Peyer's patch (tissue), 4 donors: ENCODE data around the gene TGFB2. TPM values are rescaled to one million over a fixed set of nuclear protein-coding genes. Genes with fewer than 3 reads are reported as not detected.

ENCODE experiments used
- DNase-seq, 3 donors: peaks; one replicate each; pipeline ENCODE4 v3.0.0-alpha.2; 2017 to 2019
- H3K27ac ChIP-seq, 4 donors: fragments of 200-600 bp; sonication (generic); one replicate each; pipeline ENCODE4 v1.5.1; 2016 to 2019
- H3K27me3 ChIP-seq, 2 donors: fragments of 200-600 bp; sonication (generic); one replicate each; pipeline ENCODE4 v1.5.1; 2019
- H3K36me3 ChIP-seq, 3 donors: fragments of 200-600 bp; sonication (generic); one replicate each; pipeline ENCODE4 v1.5.1; 2016 to 2019
- H3K4me1 ChIP-seq, 4 donors: fragments of 200-600 bp; sonication (generic); one replicate each; pipeline ENCODE4 v1.5.1; 2016 to 2019
- H3K4me3 ChIP-seq, 4 donors: fragments of 200-600 bp; sonication (generic); 1 replicate in 3 of 4; 2 replicates in 1 of 4; pipeline ENCODE4 v1.5.1; 2016 to 2019; ENCODE audit warnings: mild to moderate bottlenecking in 1 of 4
- H3K9me3 ChIP-seq, 4 donors: fragments of 200-600 bp; sonication (generic); one replicate each; pipeline ENCODE4 v1.5.1; 2016 to 2019; ENCODE audit warnings: mild to moderate bottlenecking in 1 of 4
- CTCF ChIP-seq, 6 experiments: fragments of 450-650 bp in 4 of 6; fragments of 200-600 bp in 2 of 6; sonication (generic) in 1 of 6; IDR thresholded peaks; one replicate each; pipeline ENCODE4 v1.5.1; 2017 to 2019; ENCODE audit warnings: antibody characterized with exemption in 6 of 6, mild to moderate bottlenecking in 3 of 6, moderate library complexity in 1 of 6
- POLR2A ChIP-seq, 2 donors: fragments of 450-650 bp; IDR thresholded peaks; one replicate each; pipeline ENCODE4 v1.5.1; 2017; ENCODE audit warnings: antibody characterized with exemption in 2 of 2, mild to moderate bottlenecking in 2 of 2, moderate library complexity in 2 of 2
- total RNA-seq, 4 donors: library from RNA; depleted of rRNA; stranded (reverse); fragments of >200 nt; gene quantifications; one replicate each; pipeline ENCODE4 v1.1.0, GENCODE V29; 2016

The TGFB2 gene
- total RNA-seq, 4 donors from 2014 or later, result 0.28 to 1.7 (median 0.54) TPM; not detected in 1

- DNase-seq, result no peak
Measured at GRCh38 chr1:218353656-218354055, 8.5 kb downstream of the TGFB2 start.

GRCh38 chr1:218355278-218355677 lies 10.1 kb downstream of the TGFB2 start:
- no peak for DNase-seq
- H3K4me1 ChIP-seq, result no peaks in the 10 kb centered on the region
- no peak for TF ChIP-seq POLR2A (IDR thresholded peaks at IDR 0.05)
- TF ChIP-seq CTCF (IDR thresholded peaks at IDR 0.05), result no peak
- no peak overlapping the region for H3K27ac ChIP-seq
- H3K9me3 ChIP-seq, result no peaks in the 10 kb centered on the region
- H3K4me3 ChIP-seq, result no peak overlapping the region
- H3K27me3 ChIP-seq, result no peaks in the 10 kb centered on the region
- no peaks in the 10 kb centered on the region for H3K36me3 ChIP-seq

More at GRCh38 chr1:218353656-218354055, 8.5 kb downstream of the TGFB2 start:
- H3K27ac ChIP-seq, result no peak overlapping the region
- no peak overlapping the region for H3K4me3 ChIP-seq
- H3K9me3 ChIP-seq, result no peaks in the 10 kb centered on the region
- H3K4me1 ChIP-seq, result no peaks in the 10 kb centered on the region
- no peak for TF ChIP-seq CTCF (IDR thresholded peaks at IDR 0.05)
- TF ChIP-seq POLR2A (IDR thresholded peaks at IDR 0.05), result no peak
- H3K27me3 ChIP-seq, result no peaks in the 10 kb centered on the region
- no peaks in the 10 kb centered on the region for H3K36me3 ChIP-seq

- no peak for DNase-seq
- no peaks in the 10 kb centered on the region for H3K36me3 ChIP-seq
Measured at GRCh38 chr1:218357211-218357892, 12.2 kb downstream of the TGFB2 start.

GRCh38 chr1:218357893-218358232 lies 12.7 kb downstream of the TGFB2 start:
- Histone ChIP-seq H3K4me3 (no peak overlapping the region), H3K27me3 (no peaks in the 10 kb centered on the region), H3K27ac (no peak overlapping the region), H3K4me1 (no peaks in the 10 kb centered on the region), H3K36me3 (no peaks in the 10 kb centered on the region), H3K9me3 (no peaks in the 10 kb centered on the region)
- DNase-seq, result no peak
- TF ChIP-seq CTCF (IDR thresholded peaks at IDR 0.05), result no peak
- TF ChIP-seq POLR2A (IDR thresholded peaks at IDR 0.05), result no peak

More at GRCh38 chr1:218357211-218357892, 12.2 kb downstream of the TGFB2 start:
- TF ChIP-seq CTCF (IDR thresholded peaks at IDR 0.05), result no peak
- TF ChIP-seq POLR2A (IDR thresholded peaks at IDR 0.05), result no peak
- Histone ChIP-seq H3K27ac (no peak overlapping the region), H3K27me3 (no peaks in the 10 kb centered on the region), H3K9me3 (no peaks in the 10 kb centered on the region), H3K4me1 (no peaks in the 10 kb centered on the region), H3K4me3 (no peak overlapping the region)

- no peak overlapping the region for H3K4me3 ChIP-seq
- no peaks in the 10 kb centered on the region for H3K9me3 ChIP-seq
- TF ChIP-seq POLR2A (IDR thresholded peaks at IDR 0.05) (no peak), CTCF (IDR thresholded peaks at IDR 0.05) (no peak)
- no peak overlapping the region for H3K27ac ChIP-seq
- no peaks in the 10 kb centered on the region for H3K36me3 ChIP-seq
- H3K27me3 ChIP-seq, result no peaks in the 10 kb centered on the region
- H3K4me1 ChIP-seq, result no peaks in the 10 kb centered on the region
- no peak for DNase-seq
Measured at GRCh38 chr1:218361298-218362065, 16.3 kb downstream of the TGFB2 start.
